ENCODE results near the gene COL1A1.

Gene COL1A1

DNA sequence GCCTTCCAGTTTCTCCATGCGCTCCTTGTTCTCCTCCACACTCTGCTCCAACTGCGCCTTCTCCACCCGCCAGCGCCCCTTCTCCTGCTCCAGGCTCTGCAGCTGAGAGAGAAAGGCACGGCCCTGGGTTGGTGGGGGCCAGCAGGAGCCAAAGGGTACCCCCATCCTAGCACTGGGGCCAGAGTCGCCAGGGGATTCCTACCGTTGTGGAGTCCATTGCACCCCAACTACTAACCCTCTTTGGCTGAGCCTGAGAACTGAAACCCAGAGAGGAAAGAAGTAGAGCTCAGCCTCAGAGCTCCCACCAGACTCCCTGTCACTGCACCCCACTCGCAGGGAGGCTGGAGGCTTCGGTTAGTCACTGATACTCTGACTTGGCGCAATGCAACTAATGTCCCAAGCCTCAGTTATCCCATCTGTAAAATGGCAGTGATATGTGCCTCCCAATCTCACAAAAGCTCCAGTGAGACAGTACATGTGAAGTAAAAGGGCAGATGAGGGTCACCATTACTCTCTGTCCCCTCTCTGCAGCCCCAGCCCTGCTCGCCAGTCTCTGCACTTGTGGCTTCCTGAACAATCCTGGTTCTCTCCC lies 65.2 kb downstream of the COL1A1 start:
- no peak for DNase-seq (ENCODE audit: low spot score)
- TF ChIP-seq CTCF (IDR thresholded peaks at IDR 0.05; ENCODE audit: borderline replicate concordance, control extremely low read depth, extremely low read depth, insufficient read depth, missing control alignments): no peak
- in situ Hi-C loops (cut with MboI; ENCODE audit: low sequenced_read_pairs, unreplicated experiment): no loop called here

DNA sequence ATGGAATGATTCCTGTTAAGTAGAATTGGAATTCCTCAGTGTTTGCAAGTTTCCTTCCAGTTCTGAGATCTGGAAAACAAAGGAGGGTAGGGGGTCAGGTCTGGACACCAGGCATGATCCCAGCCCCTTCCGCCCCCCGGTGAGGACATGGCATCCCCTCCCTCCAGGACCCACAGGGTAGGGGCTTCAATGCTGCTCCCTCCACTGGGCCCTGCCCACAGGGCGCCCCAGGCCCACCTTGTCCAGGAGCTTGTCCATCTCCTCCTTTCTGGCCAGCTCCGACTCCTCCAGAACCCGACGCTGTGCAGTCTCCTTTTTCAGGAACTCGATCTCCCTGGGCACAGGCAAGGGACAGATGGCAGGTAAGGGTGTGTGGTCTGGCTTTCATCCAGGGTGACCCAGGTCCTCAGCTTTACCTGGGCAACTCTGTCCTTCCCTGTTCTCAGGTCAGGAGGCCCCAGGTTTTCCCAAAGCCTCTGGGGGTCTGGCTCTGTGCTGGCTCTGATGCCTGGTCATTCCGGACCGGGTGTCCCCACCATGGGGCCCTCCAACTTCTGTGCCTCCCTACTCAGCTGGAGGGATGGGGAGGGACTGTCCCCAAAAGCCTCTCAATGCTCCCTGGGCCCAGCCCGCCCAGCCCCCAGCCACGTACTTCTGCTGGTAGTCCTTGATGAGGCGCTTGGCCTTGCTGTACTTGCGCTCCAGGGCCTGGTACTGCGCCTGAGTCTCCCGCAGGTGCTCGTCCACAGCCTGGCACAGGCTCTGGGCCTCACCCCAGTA lies 65.9 kb downstream of the COL1A1 start:
- in situ Hi-C loops (cut with MboI; ENCODE audit: low sequenced_read_pairs, unreplicated experiment): no loop called here
- DNase-seq (ENCODE audit: low spot score): no peak
- no peak for TF ChIP-seq CTCF (IDR thresholded peaks at IDR 0.05; ENCODE audit: borderline replicate concordance, control extremely low read depth, extremely low read depth, insufficient read depth, missing control alignments)

DNA sequence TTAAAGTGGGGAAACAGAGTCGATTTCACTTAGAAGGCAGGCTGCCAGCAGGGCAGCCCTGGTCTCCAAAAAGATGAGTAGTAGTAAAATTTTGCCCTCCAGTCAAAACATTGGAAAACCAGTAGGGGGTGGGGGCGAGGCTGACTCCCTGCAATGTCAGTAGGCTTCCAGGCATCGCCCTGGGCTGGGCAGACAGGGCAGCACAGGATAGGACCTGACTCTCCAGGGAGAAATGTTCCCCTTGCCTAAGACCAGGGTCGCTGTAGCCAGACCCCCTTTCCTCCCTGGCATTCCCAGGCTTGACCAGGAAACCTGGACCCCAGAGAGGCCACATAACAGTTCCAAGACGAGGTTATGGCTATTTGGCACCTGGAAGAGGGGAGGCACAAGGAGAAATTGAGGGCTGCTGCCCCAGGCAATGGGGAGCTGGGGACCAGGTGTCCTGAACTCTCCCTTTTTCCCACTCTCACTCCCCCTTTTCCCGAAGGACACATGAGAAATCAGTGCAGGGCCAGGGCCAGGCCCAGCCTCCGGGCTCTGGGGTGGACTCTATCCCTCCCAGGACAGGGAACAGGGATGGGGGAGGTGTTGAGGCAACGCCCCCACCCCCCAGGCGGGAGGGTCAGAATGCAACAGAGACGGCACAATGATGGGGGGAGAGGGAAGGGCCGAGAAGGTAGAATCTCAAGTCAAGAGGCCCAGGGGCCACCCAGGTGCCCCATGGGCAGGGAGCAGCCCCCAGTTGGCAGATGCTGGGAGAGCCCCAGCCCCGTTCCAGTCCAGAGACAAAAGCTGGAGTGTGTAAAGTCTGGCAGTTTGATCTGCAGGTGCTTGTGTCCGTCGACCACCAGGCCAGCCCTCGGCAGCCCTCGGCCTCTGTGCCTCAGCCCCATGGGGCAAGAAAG lies 67.0 kb downstream of the COL1A1 start:
- in situ Hi-C loops (cut with MboI; ENCODE audit: low sequenced_read_pairs, unreplicated experiment): no loop called here
- DNase-seq (ENCODE audit: low spot score): no peak
- TF ChIP-seq CTCF (IDR thresholded peaks at IDR 0.05; ENCODE audit: borderline replicate concordance, control extremely low read depth, extremely low read depth, insufficient read depth, missing control alignments): no peak

DNA sequence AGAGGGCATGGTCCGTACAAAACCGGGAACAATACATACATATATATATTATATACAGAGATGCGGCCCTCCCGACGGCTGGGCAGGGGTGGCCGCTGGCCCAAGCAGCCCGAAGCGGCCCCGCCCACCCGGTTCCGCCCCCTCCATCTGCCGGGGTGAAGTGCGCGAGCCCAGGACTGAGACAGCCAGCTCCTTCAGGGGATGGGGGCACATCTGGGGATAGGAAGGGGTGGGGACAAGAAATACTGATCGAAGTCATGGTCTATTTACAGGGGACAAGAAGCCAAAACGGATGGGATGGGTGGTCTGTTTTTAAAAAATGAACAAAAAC lies 67.7 kb downstream of the COL1A1 start:
- in situ Hi-C loops (cut with MboI; ENCODE audit: low sequenced_read_pairs, unreplicated experiment): no loop called here
- DNase-seq (ENCODE audit: low spot score): no peak

More for the DNA sequence above, 67.7 kb downstream of the COL1A1 start:
- TF ChIP-seq CTCF (IDR thresholded peaks at IDR 0.05; ENCODE audit: borderline replicate concordance, control extremely low read depth, extremely low read depth, insufficient read depth, missing control alignments): no peak

Measured in GM13976 (cell line).